Caco-2 (cell line): ENCODE results near the gene TGDS. TPM values are rescaled to one million over a fixed set of nuclear protein-coding genes. Genes with fewer than 3 reads are reported as not detected.

ENCODE experiments used
- BruUV-seq: library from RNA; stranded (reverse); fragments of 400-500 nt; replicated peaks from 2 replicates; lab custom pipeline; 2021; lab: Mats Ljungman, UMichigan
- CTCF ChIA-PET: fragments of 300-600 bp; sonication (Branson Sonifier 250); formaldehyde crosslinking; loops from one replicate; lab custom pipeline; 2022; ENCODE audit warnings: antibody characterized with exemption; lab: Charles Lee
- POLR2A ChIA-PET: fragments of 300-600 bp; sonication (Branson Sonifier 250); formaldehyde crosslinking; loops from one replicate; lab custom pipeline; 2022; ENCODE audit warnings: antibody characterized with exemption; lab: Charles Lee
- DNase-seq, 2 experiments: peaks; one replicate each; pipeline versions ENCODE4 v3.0.0 to v3.0.0-alpha.2; 2020 to 2022
- H3K27me3 ChIP-seq: replicated peaks from 2 replicates; pipeline ENCODE4 v1.6.0; 2011; ENCODE audit warnings: low read length; ENCODE audit not compliant: control insufficient read depth, insufficient read depth
- H3K36me3 ChIP-seq: 2 replicates; pipeline ENCODE4 v1.5.1; 2011; ENCODE audit warnings: low read length; ENCODE audit not compliant: control insufficient read depth, insufficient read depth
- H3K4me1 ChIP-seq: fragments of 250-450 bp; sonication (Bioruptor Pico); 2 replicates; pipeline ENCODE4 v1.5.1; 2020; ENCODE audit warnings: mild to moderate bottlenecking
- H3K4me3 ChIP-seq: 2 replicates; pipeline ENCODE4 v1.5.1; 2011; ENCODE audit warnings: low read depth, mild to moderate bottlenecking, control low read depth, low read length
- H3K9me3 ChIP-seq: fragments of 250-450 bp; sonication (Bioruptor Pico); 2 replicates; pipeline ENCODE4 v1.5.1; 2020; ENCODE audit warnings: mild to moderate bottlenecking, moderate library complexity
- H3K27ac Mint-ChIP-seq: one replicate; pipeline ENCODE4 v1.8.0; 2022; ENCODE audit warnings: mixed read lengths; ENCODE audit not compliant: unreplicated experiment
- H3K27me3 Mint-ChIP-seq: one replicate; pipeline ENCODE4 v1.8.0; 2022; ENCODE audit warnings: mixed read lengths; ENCODE audit not compliant: insufficient read depth, unreplicated experiment
- H3K36me3 Mint-ChIP-seq: one replicate; pipeline ENCODE4 v1.8.0; 2022; ENCODE audit warnings: mild to moderate bottlenecking, mixed read lengths; ENCODE audit not compliant: insufficient read depth, unreplicated experiment
- H3K4me1 Mint-ChIP-seq: one replicate; pipeline ENCODE4 v1.8.0; 2022; ENCODE audit warnings: low read depth, mixed read lengths; ENCODE audit not compliant: unreplicated experiment
- H3K4me3 Mint-ChIP-seq: one replicate; pipeline ENCODE4 v1.8.0; 2022; ENCODE audit warnings: mild to moderate bottlenecking, moderate library complexity, mixed read lengths; ENCODE audit not compliant: unreplicated experiment
- H3K9me3 Mint-ChIP-seq: one replicate; pipeline ENCODE4 v1.8.0; 2022; ENCODE audit warnings: mixed read lengths; ENCODE audit not compliant: unreplicated experiment
- intact Hi-C: fragments of 100-400 bp; cut with micrococcal nuclease; formaldehyde crosslinking; loops from one replicate; pipeline ENCODE4 v1.10.0; 2022; ENCODE audit not compliant: unreplicated experiment
- total RNA-seq: library from RNA; stranded (reverse); gene quantifications from 2 replicates; pipeline ENCODE4 v1.2.3, GENCODE V29; 2022
- TF ChIP-seq, protein P1 (sequence below), 2 experiments: fragments of 200-600 bp in 1 of 2; IDR thresholded peaks; 1 replicate in 1 of 2; 2 replicates in 1 of 2; pipeline versions ENCODE4 v1.5.1 to v1.8.0; 2011 to 2022; ENCODE audit warnings: antibody characterized with exemption in 1 of 2, control low read depth in 1 of 2, inconsistent platforms in 1 of 2, low read depth in 1 of 2, low read length in 1 of 2, mild to moderate bottlenecking in 1 of 2, moderate library complexity in 1 of 2; ENCODE audit not compliant: insufficient read depth in 1 of 2, severe bottlenecking in 1 of 2, unreplicated experiment in 1 of 2

The TGDS gene
- total RNA-seq, 1 experiment from 2014 or later = 22.0 TPM

DNA sequence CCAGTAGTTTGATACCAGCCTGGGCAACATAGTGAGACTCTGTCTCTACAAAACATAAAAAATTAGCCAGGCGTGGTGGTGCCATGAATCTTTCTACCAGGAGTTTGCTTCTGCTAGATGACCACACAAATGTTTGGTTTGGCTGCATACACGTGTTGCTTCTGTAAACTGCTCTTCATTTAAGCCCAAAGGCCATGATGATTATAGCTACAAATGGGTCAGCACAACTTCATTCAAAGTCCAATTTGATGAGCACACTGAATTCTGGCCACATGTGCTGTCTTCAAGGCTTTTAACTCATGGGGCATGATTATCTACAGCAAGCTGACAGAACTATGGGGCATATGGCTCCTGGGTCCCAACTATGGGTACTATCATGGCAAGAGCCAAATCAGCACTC lies 70.2 kb downstream of the TGDS start:
- no peaks in the 10 kb centered on the region for H3K9me3 Mint-ChIP-seq
- Histone ChIP-seq H3K9me3 (0 out of 2 replicates have a peak, but pooled peaks cover under 1% of the 10 kb centered on the region), H3K4me3 (no peak overlapping the region), H3K4me1 (no peaks in the 10 kb centered on the region), H3K27me3 (no peaks in the 10 kb centered on the region), H3K36me3 (no peaks in the 10 kb centered on the region)
- intact Hi-C loops = no loop called here
- POLR2A ChIA-PET = no interaction called here
- H3K4me3 Mint-ChIP-seq = no peak overlapping the region
- H3K27me3 Mint-ChIP-seq = peaks cover 37% of the 10 kb centered on the region
- BruUV-seq = no TSS peak
- H3K36me3 Mint-ChIP-seq = no peaks in the 10 kb centered on the region
- no peak overlapping the region for H3K27ac Mint-ChIP-seq
- DNase-seq = no peak
- CTCF ChIA-PET = no interaction called here
- H3K4me1 Mint-ChIP-seq = no peaks in the 10 kb centered on the region
- TF ChIP-seq, protein P1, sequence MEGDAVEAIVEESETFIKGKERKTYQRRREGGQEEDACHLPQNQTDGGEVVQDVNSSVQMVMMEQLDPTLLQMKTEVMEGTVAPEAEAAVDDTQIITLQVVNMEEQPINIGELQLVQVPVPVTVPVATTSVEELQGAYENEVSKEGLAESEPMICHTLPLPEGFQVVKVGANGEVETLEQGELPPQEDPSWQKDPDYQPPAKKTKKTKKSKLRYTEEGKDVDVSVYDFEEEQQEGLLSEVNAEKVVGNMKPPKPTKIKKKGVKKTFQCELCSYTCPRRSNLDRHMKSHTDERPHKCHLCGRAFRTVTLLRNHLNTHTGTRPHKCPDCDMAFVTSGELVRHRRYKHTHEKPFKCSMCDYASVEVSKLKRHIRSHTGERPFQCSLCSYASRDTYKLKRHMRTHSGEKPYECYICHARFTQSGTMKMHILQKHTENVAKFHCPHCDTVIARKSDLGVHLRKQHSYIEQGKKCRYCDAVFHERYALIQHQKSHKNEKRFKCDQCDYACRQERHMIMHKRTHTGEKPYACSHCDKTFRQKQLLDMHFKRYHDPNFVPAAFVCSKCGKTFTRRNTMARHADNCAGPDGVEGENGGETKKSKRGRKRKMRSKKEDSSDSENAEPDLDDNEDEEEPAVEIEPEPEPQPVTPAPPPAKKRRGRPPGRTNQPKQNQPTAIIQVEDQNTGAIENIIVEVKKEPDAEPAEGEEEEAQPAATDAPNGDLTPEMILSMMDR (IDR thresholded peaks at IDR 0.05; ENCODE audit: insufficient read depth in 1 of 2, low read depth in 1 of 2, low read length in 1 of 2, severe bottlenecking in 1 of 2, unreplicated experiment in 1 of 2) = no peak

DNA sequence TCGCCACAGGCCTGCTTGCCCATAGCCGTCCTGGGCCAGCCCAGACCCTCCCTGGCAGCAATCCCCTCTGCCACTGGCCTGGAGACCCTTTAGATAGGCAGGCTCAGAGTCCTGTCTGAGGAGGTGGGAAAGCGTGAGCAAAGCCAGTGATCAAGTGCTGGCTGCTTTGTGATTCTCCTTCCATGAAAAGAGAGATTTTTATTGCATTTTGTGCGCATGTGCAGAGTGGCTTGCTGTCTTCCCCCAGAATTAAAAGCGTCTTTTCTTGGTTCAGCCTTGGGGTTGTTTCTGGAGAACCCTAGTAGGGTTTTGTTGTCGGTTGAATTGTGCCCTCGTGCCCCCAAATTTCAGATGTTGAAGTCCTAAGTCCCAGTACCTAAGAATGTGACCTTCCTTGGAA lies 71.5 kb downstream of the TGDS start:
- H3K4me1 Mint-ChIP-seq = no peaks in the 10 kb centered on the region
- H3K9me3 ChIP-seq = no peaks in the 10 kb centered on the region
- no peaks in the 10 kb centered on the region for H3K27me3 ChIP-seq
- no peaks in the 10 kb centered on the region for H3K36me3 ChIP-seq
- no peak overlapping the region for H3K4me3 ChIP-seq
- TF ChIP-seq, protein P1 (IDR thresholded peaks at IDR 0.05; ENCODE audit: insufficient read depth in 1 of 2, low read depth in 1 of 2, low read length in 1 of 2, severe bottlenecking in 1 of 2, unreplicated experiment in 1 of 2) = no peak
- intact Hi-C loops = no loop called here
- CTCF ChIA-PET = no interaction called here
- H3K27me3 Mint-ChIP-seq = peaks cover 29% of the 10 kb centered on the region
- no peaks in the 10 kb centered on the region for H3K36me3 Mint-ChIP-seq
- H3K9me3 Mint-ChIP-seq = no peaks in the 10 kb centered on the region
- POLR2A ChIA-PET = no interaction called here
- no peaks in the 10 kb centered on the region for H3K4me1 ChIP-seq
- no TSS peak for BruUV-seq
- no peak overlapping the region for H3K4me3 Mint-ChIP-seq
- no peak for DNase-seq
- no peak overlapping the region for H3K27ac Mint-ChIP-seq

Other genes starting within 250 kb of the TGDS start
- not detected in 2 replicates for gene DCT, start 116.5 kb downstream of the TGDS start, total RNA-seq
- 6.4 and 7.1 TPM in 2 replicates for gene GPR180, start 5.7 kb upstream of the TGDS start, total RNA-seq
- 0.14 TPM in 1 of 2 replicates, not detected in the other for gene SOX21, start 116.4 kb upstream of the TGDS start, total RNA-seq